ENCODE data around the gene FAAP100.

Gene FAAP100

DNA sequence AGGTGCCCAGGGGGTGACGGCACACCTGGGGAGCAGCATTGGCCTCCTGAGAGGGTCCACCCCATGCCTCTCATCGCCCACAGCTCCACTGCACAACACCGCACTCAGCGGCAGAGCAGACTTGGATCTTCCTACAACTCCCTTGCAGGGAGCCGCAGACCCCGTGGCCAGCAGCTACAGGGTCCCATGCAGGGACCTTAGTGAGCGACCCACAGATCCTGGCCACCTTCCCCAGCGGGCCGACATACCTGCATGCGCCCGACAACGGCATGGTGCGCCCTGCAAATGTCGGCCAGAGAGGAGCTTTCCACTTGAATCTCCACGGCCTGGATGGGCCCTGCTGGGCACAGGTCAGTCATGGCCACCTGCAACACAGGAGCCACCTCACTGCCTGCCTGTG lies 8.4 kb downstream of the FAAP100 start:
- TF ChIP-seq CTCF (IDR thresholded peaks at IDR 0.05; ENCODE audit: low read length, missing control alignments) = no peak
- DNase-seq (ENCODE audit: low read depth) = no peak
- no peak overlapping the region for H3K4me3 ChIP-seq (replicated peaks; ENCODE audit: low read depth, low read length)

- no peak for DNase-seq (ENCODE audit: low read depth)
- H3K4me3 ChIP-seq (replicated peaks; ENCODE audit: low read depth, low read length) = no peak overlapping the region
- no peak for TF ChIP-seq CTCF (IDR thresholded peaks at IDR 0.05; ENCODE audit: low read length, missing control alignments)
Measured at GRCh38 chr17:81543339-81543675, 8.8 kb downstream of the FAAP100 start.

DNA sequence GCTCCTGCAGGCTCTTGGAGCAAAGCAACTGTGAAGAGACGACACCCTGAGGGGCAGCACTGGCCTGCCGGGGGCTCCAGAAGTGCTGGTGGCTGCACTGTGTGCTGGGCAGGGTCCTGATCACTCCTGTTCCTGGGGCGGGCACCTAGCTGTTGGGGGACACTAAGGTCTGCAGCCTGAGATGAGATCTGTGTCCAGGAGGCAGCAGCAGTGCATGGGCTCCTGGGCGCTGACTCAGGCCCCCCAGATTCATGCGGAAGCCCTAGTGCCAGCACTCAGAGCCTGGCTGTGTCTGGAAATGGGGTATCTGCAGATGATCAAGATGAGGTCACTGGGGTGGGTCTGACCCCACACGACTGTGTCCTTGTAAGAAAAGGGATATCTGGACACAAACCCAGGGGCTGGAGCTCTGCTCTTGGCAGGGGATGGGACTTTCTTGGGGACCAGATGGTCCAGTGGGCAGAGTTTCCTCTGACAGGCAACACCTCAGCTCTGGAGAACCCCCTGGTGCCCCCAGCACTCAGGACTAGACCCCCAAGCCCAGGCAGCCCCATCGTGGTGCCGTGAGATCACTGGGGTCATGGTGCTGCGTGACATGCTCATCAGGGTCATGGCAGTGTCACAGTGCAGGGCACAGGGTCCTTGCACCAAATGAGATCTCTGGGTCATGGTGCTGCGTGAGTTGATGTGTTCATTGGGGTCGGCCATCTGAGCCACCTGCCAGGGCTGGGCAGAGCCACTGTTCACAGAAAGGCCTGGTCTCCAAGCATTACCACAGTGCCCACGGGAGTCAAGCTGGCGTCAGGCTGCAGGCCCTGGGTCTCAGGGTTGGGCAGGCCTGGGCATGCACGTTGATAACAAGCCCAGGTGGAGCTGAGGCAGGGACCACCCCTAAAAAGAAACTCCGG lies 9.5 kb downstream of the FAAP100 start:
- H3K4me3 ChIP-seq (replicated peaks; ENCODE audit: low read depth, low read length) = no peak overlapping the region
- no peak for TF ChIP-seq CTCF (IDR thresholded peaks at IDR 0.05; ENCODE audit: low read length, missing control alignments)
- no peak for DNase-seq (ENCODE audit: low read depth)

DNA sequence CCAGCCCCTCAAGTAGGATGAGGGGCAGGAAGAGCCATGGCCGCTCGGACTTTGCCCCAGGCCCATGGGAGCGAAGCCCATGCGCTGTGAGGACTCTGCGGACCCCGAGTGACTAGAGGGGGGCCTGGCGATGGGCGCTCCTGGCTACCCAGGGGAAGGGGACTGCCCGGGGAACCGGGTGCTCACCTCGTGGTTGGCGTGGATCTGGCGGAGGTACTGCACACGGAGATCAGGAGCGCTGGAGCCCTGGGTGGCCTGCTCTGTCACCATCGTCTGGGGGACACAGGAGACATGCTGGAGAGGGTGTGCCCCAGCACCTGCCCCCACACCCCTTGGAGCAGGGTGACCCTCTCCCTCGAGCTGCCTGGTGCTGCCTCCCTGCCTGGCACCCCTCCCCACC lies 11.0 kb downstream of the FAAP100 start:
- no peak overlapping the region for H3K4me3 ChIP-seq (replicated peaks; ENCODE audit: low read depth, low read length)
- DNase-seq (ENCODE audit: low read depth) = no peak
- TF ChIP-seq CTCF (IDR thresholded peaks at IDR 0.05; ENCODE audit: low read length, missing control alignments) = no peak

DNA sequence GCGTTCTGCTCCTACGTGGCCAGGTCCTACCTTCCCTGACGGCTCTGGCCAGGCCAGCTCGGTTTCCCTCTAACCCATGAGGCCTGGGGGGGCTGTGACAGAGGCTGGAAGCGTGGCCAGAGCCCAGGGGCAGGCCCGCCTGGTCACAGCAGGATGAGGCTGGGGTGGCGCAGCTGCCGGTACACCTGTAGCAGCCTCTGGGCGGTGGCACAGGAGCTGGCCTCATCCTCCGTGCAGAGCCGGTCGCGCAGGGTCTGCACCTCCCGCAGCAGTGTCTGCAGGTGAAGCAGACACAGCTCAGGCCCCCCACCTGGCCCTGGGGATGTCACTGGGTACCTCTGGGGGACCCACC lies 11.5 kb downstream of the FAAP100 start:
- no peak for DNase-seq (ENCODE audit: low read depth)
- no peak overlapping the region for H3K4me3 ChIP-seq (replicated peaks; ENCODE audit: low read depth, low read length)
- no peak for TF ChIP-seq CTCF (IDR thresholded peaks at IDR 0.05; ENCODE audit: low read length, missing control alignments)

- DNase-seq (ENCODE audit: low read depth) = no peak
- no peak for TF ChIP-seq CTCF (IDR thresholded peaks at IDR 0.05; ENCODE audit: low read length, missing control alignments)
- H3K4me3 ChIP-seq (replicated peaks; ENCODE audit: low read depth, low read length) = no peak overlapping the region
Measured at GRCh38 chr17:81539961-81540675, 12.0 kb downstream of the FAAP100 start.

Data from fibroblast of pulmonary artery (primary cell).